OCI-LY1 (cell line): ENCODE measurements around the gene CHRM3.

Experiments
- CTCF ChIP-seq: fragments of 200-600 bp; sonication (generic), shearing (Covaris generic); IDR thresholded peaks from 2 replicates; pipeline ENCODE4 v1.5.1; 2017; ENCODE audit warnings: mild to moderate bottlenecking, antibody characterized with exemption, low read length, moderate library complexity, mixed read lengths
- EZH2 ChIP-seq: fragments of 200-600 bp; sonication (generic), shearing (Covaris generic); IDR thresholded peaks from 2 replicates; pipeline ENCODE4 v1.8.0; 2017; ENCODE audit warnings: borderline replicate concordance, mixed run types, mild to moderate bottlenecking, antibody characterized with exemption, low read length, moderate library complexity, mixed read lengths

DNA sequence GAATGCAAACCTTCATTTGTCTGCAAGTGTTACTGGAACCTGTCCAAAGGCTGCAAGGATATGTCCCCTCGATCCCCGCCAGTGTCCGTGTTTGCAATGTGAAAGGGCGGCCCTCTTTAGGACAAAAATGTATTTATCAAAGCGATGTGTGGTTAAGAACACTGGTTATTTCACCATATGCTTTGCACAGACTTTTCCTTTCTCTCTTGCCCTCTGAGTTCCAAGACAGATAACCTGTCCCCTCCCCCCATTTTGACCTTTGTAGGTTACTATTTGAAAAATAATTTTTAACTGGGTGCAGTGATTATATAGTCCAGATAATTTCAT lies 1.8 kb downstream of the CHRM3 start:
- TF ChIP-seq CTCF = no peak
- TF ChIP-seq EZH2 = no peak
